GDM1 (cell line): ENCODE results near the gene OAF.

Source experiments
- DNase-seq: peaks from one replicate; lab custom pipeline; 2025; lab: John Stamatoyannopoulos, UW

Gene OAF

DNA sequence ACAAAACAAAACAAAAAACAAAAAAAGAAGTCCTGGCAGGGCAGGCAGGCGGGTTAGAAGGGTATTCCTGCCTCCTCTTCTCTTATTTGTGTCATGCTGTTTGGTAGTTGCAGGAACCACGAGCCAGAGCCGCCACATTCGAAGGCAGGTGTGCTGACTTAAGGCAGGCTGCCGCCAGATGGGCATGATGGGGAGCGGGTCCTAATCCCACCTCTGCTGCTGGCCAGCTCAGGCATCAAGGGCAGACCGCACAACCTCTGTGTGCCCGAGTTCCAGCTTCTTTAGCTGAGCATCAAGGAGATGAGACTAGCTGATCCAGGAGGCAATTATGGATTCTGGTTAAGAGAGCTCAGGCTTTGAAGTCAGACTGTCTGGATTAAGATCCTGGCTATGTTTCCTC lies 12.1 kb downstream of the OAF start:
- DNase-seq: no peak

DNA sequence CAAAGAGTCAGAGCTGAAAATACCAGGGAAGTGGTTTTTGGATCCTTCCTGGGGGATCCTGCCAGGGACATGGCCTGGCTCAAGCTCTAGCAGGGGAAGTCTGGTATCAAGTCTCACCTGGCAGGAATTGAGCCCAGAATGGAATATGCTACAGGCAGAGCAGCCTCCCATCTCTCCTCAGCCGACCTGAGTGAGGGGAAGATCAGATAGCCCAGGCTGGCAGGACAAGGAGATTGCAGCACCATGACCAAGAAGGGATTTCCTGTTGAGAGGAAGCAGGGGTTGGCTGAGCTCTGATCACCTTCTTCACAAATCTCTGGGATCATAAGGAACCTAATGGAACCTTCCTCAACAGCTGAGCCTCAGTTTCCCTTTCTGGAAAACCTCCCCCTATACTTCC lies 13.0 kb downstream of the OAF start:
- DNase-seq: no peak

DNA sequence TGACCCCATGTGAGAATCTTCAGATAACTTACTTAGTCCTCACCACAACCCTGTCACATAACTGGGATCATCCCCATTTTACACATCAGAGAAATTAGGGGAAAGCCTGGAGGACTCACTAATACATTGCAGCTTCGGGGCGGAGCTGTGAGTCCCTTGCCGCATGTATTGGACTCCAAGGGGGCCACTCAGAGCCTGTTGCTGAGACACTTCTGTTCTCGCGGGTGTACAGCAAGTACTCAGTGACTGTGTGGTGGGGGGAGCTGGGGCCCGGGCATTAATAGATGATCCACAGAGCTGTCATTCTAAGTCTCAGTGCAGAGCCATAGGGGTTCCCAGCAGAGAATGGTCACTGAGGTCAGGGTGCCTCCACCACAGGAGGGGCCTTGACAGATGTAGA lies 13.5 kb downstream of the OAF start:
- DNase-seq: peak; percentile 61

DNA sequence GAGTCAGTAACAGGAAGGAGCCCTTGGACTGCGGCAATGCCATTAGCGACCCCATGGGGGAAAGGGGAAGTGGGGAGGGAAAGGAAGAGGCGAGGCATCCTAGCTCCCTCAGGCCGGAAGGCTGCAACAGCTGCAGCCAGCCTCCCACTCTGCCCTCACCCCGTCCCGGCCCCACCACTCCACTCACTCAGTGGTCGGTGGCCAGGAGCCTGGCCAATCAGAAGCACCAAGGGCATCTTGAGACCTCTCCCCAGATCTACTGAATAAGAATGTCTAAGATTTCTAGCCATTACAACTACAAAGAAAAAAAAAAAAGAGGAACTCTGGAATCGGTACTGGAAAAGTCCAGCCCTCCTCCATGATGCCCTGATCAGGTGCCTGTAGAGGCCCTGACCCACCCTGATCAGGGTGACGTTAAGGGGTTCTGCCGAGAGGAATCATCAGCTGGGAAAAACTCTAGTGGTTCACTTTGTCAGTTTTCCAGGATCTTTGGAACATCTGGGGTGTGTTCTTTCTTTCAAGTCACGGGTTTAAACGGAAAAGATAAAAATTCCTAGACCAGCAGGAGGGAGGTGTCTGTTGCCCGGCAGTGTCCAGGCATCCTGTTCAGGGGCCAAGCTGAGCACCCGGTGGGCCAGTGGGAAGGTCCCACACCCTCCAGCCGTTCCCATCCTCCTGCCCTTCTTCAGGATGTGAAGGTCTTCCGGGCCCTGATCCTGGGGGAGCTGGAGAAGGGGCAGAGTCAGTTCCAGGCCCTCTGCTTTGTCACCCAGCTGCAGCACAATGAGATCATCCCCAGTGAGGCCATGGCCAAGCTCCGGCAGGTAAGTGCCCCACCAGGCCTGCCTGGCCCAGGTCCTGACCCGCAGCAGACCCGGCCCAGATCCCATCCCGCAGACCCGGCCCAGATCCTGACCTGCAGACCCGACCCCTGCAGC lies 14.4 kb downstream of the OAF start:
- DNase-seq: peak; percentile 95

DNA sequence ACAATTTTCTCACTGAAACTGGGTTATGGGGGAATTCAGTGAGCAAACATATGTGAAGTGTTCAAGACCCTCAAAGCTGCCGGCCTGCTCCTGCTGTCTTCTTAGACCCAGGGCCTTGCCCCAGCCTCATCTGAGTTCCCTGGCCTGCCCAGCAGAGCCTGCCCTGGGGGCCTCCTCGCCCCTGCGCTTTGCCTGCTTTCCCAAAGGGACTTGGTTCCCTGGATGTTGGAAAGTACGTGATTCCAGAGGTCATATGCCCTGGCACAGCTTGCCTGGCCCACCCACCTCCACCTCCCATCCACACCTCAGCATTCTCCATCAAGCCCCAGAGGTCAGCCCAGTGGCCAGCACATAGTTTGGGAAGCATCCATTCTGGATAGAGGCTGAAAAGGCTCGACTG lies 15.4 kb downstream of the OAF start:
- DNase-seq: no peak

DNA sequence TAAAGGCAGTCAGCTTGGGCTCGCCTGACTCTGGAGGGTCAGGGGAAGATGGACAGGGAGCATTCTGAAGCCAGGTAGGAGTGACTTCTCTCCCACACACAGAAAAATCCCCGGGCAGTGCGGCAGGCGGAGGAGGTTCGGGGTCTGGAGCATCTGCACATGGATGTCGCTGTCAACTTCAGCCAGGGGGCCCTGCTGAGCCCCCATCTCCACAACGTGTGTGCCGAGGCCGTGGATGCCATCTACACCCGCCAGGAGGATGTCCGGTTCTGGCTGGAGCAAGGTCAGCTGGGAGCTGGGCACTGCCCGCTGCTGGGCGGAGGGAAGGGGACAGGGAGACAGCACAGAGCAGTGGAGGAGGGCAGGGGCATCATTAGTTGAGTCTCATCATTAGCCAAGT lies 15.9 kb downstream of the OAF start:
- DNase-seq: no peak

DNA sequence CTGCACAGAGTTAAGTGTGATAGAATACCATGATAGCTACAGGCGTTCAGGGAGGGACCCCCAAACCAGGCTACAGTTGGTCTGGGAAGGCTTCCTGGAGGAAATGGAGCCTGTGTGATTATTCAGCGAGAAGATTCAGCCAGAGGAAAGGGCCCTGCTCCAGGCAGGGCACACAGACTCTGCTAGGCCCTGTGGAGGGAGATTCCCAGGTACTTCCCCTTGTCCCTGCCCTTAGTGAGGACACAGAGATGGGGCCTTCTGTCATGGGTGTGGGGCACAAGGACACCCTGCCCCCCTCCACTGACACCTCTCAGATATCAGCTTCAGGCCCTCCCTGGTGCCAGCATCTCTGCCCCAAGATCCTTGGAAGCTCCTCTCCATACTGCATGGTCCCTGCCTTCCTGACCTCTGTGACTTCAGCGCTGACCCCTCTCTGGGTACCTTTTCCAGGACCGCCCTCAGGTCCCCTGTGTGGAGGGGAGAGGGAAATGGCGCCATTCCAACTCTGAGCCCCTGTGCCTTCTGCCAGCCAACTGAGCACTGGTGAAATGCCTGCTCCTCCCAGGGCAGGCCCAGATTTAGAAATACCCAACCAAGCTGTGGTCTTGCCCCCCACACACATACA lies 16.5 kb downstream of the OAF start:
- DNase-seq: no peak

DNA sequence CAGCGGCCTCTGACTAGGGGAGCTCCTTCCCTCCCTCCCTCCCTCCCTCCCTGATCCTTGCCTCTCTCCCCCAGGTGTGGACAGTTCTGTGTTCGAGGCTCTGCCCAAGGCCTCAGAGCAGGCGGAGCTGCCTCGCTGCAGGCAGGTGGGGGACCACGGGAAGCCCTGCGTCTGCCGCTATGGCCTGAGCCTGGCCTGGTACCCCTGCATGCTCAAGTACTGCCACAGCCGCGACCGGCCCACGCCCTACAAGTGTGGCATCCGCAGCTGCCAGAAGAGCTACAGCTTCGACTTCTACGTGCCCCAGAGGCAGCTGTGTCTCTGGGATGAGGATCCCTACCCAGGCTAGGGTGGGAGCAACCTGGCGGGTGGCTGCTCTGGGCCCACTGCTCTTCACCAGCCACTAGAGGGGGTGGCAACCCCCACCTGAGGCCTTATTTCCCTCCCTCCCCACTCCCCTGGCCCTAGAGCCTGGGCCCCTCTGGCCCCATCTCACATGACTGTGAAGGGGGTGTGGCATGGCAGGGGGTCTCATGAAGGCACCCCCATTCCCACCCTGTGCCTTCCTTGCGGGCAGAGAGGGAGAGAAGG lies 18.1 kb downstream of the OAF start:
- no peak for DNase-seq

DNA sequence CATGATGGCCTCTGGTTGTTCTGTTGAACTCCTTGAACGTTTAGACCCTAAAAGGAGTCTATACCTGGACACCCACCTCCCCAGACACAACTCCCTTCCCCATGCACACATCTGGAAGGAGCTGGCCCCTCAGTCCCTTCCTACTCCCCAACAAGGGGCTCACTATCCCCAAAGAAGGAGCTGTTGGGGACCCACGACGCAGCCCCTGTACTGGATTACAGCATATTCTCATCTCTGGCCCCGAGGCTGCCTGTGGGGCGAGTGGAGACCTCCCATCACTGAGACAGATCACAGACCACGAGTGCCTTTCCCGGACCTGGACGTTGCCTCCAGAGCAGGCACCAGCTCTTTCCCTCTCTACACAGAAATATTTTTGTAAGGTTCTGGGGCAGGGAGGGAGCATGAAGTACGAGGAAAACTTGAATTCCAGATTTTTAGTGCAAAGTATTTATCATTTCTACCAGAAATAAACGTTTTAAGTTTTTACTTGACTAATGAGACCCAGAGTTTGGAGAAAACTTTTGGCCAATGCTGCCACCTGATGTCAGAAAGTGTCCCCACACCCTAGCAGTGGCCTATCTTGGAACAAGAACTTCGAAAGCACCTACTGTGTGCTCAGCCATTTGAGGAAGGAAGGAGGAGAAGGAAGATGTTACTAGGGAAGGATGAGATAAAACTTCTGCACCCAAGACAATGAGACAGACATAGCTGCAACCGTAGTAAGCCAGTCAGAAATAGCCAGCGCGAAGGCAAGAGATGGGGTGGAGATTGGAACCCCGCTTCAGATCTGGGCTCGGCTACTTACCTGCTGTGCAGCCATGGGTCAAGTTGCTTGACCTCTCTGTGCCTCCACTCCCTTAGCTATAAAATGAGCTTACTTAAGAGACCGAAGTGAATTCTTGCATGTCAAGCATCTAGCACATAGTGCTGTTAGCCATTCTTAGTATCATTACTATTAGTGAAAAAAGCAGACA lies 18.9 kb downstream of the OAF start:
- no peak for DNase-seq

DNA sequence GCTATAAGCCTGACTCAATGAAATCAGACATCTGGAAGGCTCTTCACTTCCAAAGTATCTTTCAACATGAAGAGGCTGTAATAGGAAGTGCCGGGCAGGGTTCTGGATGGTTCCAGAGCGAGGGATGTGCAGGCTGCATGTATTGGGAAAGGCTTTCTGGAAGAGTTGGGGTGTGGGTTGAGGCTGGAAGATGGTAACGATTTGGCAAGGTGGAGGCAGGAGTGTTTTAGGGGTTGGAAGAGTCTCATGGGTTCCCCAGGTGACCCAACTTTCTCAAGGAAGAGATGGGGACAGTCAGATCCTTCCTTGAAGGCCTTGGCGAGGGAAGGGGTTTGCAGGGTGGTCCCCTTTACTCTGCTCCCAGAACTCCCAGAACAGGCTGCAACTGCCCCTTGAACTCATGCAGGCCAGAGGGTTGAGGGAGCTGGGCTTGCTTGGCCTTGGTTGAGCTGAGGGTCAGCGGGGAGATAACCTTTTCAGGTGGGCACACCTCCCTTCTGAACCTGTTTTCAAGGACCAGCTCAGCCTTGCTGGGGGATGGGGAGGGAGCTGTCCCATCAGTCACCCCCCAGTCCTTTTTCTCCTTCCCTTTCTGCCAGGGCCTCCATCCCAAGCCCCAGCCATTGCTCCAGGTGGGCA lies 19.7 kb downstream of the OAF start:
- no peak for DNase-seq

DNA sequence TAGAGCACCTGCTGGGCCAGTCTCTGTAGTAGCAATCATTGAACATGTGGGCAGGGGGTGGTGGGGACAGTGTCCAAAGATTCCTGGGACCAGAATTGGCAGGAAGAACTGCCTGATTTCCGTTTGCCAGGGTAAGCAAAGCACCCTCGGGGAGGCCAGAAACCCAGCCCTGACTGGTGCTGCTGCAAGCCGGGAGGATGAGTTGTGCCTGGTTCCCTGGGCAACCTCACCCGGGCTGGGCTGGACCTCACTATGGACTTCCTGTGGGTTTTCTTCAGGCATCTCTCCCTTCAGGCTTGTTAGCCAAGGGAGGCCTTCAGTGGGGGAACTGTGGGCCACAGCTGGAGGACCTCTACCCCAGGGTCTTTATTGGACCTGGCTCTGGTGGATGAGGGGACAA lies 21.1 kb downstream of the OAF start:
- DNase-seq: no peak

DNA sequence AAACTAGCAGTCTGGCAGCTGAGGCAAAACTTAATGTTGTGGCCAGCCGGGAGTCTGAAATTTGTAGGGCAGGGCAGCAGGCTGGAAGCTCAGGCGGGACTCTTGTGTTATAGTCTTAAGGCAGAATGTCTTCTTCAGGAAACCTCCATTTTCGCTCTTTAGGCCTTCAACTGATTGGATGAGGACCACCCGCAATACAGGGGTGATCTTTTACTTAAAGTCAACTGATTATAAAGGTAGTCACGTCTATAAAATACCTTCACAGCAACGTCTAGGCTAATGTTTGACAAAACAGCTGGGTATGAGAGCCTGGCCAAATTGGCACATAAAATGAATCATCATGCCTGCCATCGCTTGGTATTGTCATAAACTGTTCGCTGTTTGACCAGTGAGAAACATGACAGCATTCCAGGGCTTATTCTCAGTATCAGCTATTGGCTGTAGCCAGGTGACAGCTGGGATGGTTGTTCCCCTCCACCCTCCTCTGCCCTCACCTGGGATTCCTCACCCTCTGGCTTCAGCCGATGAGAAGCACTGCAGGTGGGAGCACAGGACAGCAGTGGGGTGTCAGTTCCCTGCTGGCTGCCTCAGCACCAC lies 22.5 kb downstream of the OAF start:
- DNase-seq: no peak

DNA sequence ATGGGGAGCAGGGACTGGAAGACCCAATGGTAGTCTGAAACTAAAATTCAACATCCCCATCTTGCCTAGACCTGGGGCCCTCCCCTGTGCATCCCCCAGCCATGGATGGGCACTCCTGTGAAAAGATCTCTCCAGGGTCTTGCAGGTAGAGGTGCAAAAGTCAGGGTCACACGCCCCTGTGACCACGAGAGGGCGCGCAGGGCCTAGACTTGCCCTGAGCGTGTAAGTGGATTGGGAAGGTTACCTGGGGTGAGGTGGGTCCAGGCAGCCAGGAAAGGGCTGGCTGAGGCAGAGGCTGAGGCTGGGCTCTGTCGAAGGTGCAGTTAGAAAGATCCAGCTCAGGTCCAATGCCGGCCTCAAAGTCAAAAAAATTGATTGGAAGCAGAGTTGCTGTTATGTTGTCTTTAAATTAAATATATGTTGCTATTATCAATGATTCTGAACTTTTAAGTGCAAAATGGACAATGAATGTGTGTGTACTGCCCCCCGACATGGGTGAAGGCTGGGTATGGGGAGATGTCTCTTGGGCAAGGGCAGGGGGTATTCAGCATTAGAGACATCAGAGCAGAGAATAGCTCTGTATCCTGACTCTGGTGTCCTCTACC lies 24.3 kb downstream of the OAF start:
- DNase-seq: peak; percentile 36

DNA sequence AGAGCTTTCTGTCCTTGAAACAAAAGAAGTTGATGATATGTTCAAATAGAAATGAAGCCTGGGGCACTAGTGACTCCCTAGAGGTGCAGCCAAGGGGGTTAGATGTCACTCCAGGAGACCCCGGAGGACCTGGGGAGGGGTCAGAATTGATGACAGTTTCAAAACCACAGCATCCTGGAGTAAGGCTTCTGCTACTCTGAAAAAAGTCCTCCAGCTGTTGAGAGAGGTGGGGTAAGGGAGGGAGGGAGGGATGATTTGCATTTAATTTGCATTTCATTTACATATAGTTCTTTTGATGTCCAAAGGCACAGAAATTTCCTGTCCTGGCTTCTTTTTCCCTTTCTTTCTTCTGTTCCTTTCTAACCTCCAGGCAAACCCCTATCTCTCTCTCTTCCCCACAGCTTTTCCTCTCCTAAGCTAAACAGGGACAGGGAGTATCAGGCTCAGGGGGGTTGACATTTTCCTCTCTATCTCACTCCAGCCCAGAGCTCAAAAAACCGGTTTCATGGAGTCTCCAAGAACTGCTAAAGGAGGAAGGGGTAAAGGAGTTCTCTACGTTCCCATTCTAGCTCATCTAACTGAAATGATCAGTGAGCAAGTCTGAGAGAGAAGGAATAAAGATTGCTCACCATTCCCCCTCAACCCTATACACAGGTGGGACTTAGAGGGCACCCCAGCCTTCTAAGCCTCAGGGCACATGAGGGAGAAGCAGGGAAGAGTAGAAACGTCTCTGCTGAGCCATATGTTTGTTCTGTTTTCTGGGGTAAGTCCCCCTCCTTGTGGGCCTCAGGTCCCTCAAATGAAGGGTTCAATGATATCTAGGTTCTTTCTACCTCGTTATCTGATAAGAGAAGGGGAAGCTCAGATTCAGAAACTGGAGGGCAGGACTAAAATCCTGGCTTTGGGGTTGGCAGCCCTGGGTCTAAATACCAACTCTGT lies 25.6 kb downstream of the OAF start:
- DNase-seq: no peak

DNA sequence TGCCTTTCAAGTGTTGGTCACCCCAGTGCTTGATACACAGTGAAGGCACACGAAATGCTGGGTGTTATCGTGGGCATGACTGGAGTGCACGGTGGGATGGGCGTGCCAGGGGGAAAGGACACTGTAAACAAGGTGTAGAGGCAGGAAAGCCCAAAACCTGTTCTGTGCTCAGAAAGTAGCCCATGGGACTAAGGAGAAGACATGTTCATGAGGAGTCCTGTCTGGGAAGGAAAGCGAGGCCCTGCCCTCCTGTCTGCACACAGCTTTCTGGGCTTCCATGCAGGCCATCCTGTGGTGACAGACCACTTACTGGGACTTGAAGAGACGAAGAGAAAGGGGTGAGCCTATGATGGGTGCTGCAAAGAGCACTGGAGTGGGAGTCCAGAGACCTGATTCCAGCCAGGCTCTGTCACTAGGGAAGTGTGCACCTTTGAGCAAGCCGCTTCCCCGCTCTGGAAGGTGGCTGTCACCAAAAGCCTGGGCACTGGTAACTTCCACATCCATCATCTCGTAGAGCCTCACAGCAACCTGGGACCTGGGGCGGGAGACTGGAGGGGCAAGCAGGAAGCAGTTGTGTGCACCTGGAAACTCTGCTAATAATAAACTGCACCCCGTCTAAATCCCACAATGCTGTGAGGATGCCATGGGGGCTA lies 28.3 kb downstream of the OAF start:
- DNase-seq: no peak

DNA sequence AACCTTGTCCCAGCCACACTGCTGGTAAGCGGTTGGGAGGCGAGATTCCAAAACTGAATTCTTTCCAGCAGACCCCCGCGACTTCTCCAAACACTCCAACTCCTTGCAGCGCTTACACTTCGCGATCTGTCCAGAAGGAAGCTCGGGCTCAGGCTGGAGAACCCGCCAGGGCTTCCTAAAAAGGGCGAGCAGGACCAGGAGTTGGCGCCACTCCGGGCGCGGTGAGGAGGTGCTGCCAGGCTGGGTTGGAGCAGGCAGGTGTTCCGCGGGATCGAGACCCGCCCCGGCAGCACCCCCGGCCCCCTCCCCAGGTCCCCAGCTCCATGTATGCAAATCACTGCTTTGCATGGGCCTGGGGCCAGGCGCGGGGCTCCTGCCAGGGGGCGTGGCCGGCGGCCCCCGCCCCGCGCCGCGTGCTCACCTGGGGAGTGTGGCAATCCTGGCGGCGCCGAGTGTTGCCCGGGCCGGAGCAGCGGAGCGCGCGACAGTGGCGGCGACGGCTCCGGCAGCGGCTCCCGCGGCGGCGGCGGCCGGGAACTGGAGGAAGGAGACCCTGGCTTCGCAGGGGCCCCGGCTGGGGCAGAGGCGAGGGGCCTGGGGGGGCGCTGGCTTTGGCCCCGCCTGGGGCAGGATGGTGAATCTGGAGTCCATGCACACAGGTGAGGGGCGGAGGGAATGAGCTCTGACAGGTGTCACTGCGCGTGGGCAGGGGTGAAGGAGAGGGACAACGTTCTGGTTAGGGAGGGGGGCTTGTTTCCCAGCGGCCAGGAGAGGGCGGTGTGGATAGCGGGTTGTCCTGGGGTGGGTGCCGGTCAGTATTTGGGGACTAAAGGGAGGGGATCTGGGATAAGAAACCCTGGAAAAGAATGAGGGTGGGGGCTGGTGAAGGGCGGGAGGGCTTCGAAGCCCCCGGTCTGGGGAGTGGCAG lies 29.1 kb downstream of the OAF start, which contains the start of gene POU2F3:
POU2F3 (plus strand) TSS at position 428 of the 928 bp plus-strand sequence; CDS start at position 632, 204 bp downstream.
- DNase-seq: no peak

DNA sequence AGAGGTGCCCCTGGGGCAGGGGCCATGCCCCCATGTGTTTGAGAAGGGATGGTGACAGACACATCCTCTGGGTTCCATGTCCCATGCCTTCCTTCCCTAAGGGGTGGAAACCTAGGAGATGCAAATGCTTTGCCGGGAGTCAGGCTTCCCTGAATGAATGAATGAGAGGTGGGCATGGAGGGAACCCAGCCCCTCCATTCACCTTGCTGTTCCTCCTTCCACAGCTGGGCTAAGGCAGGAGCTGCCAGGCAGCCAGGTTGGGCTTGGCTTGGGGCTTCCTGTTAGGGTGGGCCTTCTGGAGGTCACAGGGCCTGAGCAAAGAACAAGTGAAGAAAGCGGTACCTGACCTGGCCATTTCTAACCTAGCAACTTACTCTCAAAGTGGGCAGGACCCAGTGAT lies 30.0 kb downstream of the OAF start:
- DNase-seq: no peak

DNA sequence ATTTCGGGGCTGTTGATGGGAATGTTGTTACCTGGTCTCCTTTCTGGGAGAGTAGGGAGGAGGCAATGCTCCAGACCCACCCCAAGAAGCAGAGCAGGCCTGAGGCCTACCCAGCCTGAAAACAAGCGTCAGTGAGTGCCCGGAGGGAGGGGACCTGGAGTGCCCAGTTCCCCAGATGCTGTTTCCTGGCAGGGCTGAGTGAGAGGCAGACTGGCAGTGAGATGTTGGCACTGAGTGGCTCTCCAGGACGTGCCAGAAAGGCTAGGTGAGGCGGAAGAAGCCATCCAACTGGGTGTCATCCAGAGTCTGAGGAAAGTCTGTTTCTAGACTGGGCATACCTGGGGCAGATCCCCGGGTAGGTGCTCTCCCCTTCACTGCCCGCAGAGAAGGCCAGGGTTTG lies 30.4 kb downstream of the OAF start:
- no peak for DNase-seq
